HepG2 (cell line): ENCODE measurements around the gene ARMC8. TPM values are rescaled to one million over a fixed set of nuclear protein-coding genes. Genes with fewer than 3 reads are reported as not detected.
A peak's percentile ranks its signal among the peaks of the same experiment; 100 is the strongest.

Source experiments
- CCDC6 ChIP-seq: sonication (generic); formaldehyde crosslinking; IDR thresholded peaks from 2 replicates; pipeline ENCODE4 v1.8.1; 2022; ENCODE audit warnings: mild to moderate bottlenecking, missing genetic modification reagents, moderate library complexity
- CENPT ChIP-seq: sonication (generic); formaldehyde crosslinking; IDR thresholded peaks from 2 replicates; pipeline ENCODE4 v1.8.0; 2022; ENCODE audit warnings: low read depth, mild to moderate bottlenecking, moderate library complexity, missing genetic modification reagents
- DR1 ChIP-seq: sonication (generic); formaldehyde crosslinking; IDR thresholded peaks from 2 replicates; pipeline ENCODE4 v1.8.0; 2021; ENCODE audit warnings: mild to moderate bottlenecking, missing genetic modification reagents, inconsistent platforms
- HNF4A ChIP-seq: sonication (generic); formaldehyde crosslinking; IDR thresholded peaks from 2 replicates; pipeline ENCODE4 v1.4.0; 2020; ENCODE audit warnings: missing genetic modification reagents
- LCORL ChIP-seq, 2 experiments: fragments of 450-650 bp in 1 of 2; sonication (generic) in 1 of 2; formaldehyde crosslinking in 1 of 2; IDR thresholded peaks; 2 replicates each; pipeline versions ENCODE4 v1.5.0 to v1.6.1; 2017 to 2020; ENCODE audit warnings: antibody characterized with exemption in 1 of 2, missing genetic modification reagents in 1 of 2
- NR0B2 ChIP-seq: sonication (generic); formaldehyde crosslinking; IDR thresholded peaks from 2 replicates; pipeline ENCODE4 v1.4.0; 2020; ENCODE audit warnings: mild to moderate bottlenecking, missing genetic modification reagents
- PATZ1 ChIP-seq: sonication (generic); formaldehyde crosslinking; IDR thresholded peaks from 2 replicates; pipeline ENCODE4 v1.4.0; 2020; ENCODE audit warnings: missing genetic modification reagents
- RBFOX2 ChIP-seq: fragments of 200-400 bp; formaldehyde crosslinking; IDR thresholded peaks from 2 replicates; pipeline ENCODE4 v1.6.1; 2017; ENCODE audit warnings: low read depth, mild to moderate bottlenecking, low read length
- SP1 ChIP-seq, 2 experiments: fragments of 450-650 bp in 1 of 2; sonication (generic) in 1 of 2; formaldehyde crosslinking in 1 of 2; IDR thresholded peaks; 2 replicates each; pipeline versions ENCODE4 v1.4.0 to v1.6.1; 2016 to 2020; ENCODE audit warnings: missing genetic modification reagents in 1 of 2
- STAT5B ChIP-seq: sonication (generic); formaldehyde crosslinking; IDR thresholded peaks from 2 replicates; pipeline ENCODE4 v1.4.0; 2020; ENCODE audit warnings: missing genetic modification reagents
- ZBTB38 ChIP-seq: sonication (generic); formaldehyde crosslinking; IDR thresholded peaks from 2 replicates; pipeline ENCODE4 v1.5.1; 2020; ENCODE audit warnings: mild to moderate bottlenecking, missing genetic modification reagents
- ZBTB46 ChIP-seq: sonication (generic); formaldehyde crosslinking; IDR thresholded peaks from 2 replicates; pipeline ENCODE4 v1.4.0; 2020; ENCODE audit warnings: mild to moderate bottlenecking, missing genetic modification reagents, borderline replicate concordance
- ZFY ChIP-seq: sonication (generic); formaldehyde crosslinking; IDR thresholded peaks from 2 replicates; pipeline ENCODE4 v1.4.0; 2020; ENCODE audit warnings: missing genetic modification reagents
- ZMYM3 ChIP-seq: sonication (generic); formaldehyde crosslinking; IDR thresholded peaks from 2 replicates; pipeline ENCODE4 v1.5.1; 2020; ENCODE audit warnings: mild to moderate bottlenecking, missing genetic modification reagents
- ZMYM4 ChIP-seq: sonication (generic); formaldehyde crosslinking; IDR thresholded peaks from 2 replicates; pipeline ENCODE4 v1.8.1; 2023; ENCODE audit warnings: mild to moderate bottlenecking, missing genetic modification reagents
- ZNF12 ChIP-seq: sonication (generic); formaldehyde crosslinking; IDR thresholded peaks from 2 replicates; pipeline ENCODE4 v1.5.0; 2020; ENCODE audit warnings: missing genetic modification reagents
- ZNF224 ChIP-seq: sonication (generic); formaldehyde crosslinking; IDR thresholded peaks from 2 replicates; pipeline ENCODE4 v1.5.0; 2020; ENCODE audit warnings: mild to moderate bottlenecking, missing genetic modification reagents
- ZNF350 ChIP-seq: sonication (generic); formaldehyde crosslinking; IDR thresholded peaks from 2 replicates; pipeline ENCODE4 v1.4.0; 2020; ENCODE audit warnings: mild to moderate bottlenecking, low read depth, missing genetic modification reagents, borderline replicate concordance
- ZNF431 ChIP-seq: sonication (generic); formaldehyde crosslinking; IDR thresholded peaks from 2 replicates; pipeline ENCODE4 v1.9.0; 2022; ENCODE audit warnings: missing genetic modification reagents, low read depth, mild to moderate bottlenecking, borderline replicate concordance
- ZNF501 ChIP-seq: sonication (generic); formaldehyde crosslinking; IDR thresholded peaks from 2 replicates; pipeline ENCODE4 v1.5.1; 2020; ENCODE audit warnings: mild to moderate bottlenecking, moderate library complexity, missing genetic modification reagents
- ZNF510 ChIP-seq: sonication (generic); formaldehyde crosslinking; IDR thresholded peaks from 2 replicates; pipeline ENCODE4 v1.4.0; 2020; ENCODE audit warnings: low read depth, mild to moderate bottlenecking, missing genetic modification reagents
- ZNF547 ChIP-seq: sonication (generic); formaldehyde crosslinking; IDR thresholded peaks from 2 replicates; pipeline ENCODE4 v1.5.1; 2020; ENCODE audit warnings: mild to moderate bottlenecking, missing genetic modification reagents
- ZNF672 ChIP-seq: sonication (generic); formaldehyde crosslinking; IDR thresholded peaks from 2 replicates; pipeline ENCODE4 v1.8.1; 2022; ENCODE audit warnings: missing genetic modification reagents
- polyA plus RNA-seq, 8 experiments: library from polyadenylated mRNA; depleted of rRNA in 3 of 8; stranded (reverse) in 7 of 8; unstranded in 1 of 8; fragments of >200 nt; fragmentation: Illumina TruSeq in 4 of 8; extraction: Trizol in 4 of 8; gene quantifications; 2 replicates each; pipeline versions ENCODE4 v1.2.1 to v1.2.3, GENCODE V29; 2011 to 2016; ENCODE audit warnings: low read depth in 4 of 8, missing spikeins in 1 of 8, mixed read lengths in 1 of 8; ENCODE audit not compliant: insufficient read depth in 1 of 8
- total RNA-seq, 5 experiments: library from RNA; depleted of rRNA; stranded (reverse); fragments of >200 nt; fragmentation: Illumina TruSeq; extraction: Trizol; gene quantifications; 2 replicates each; pipeline ENCODE4 v1.2.3, GENCODE V29; 2016; ENCODE audit warnings: low read depth in 1 of 5

ARMC8 gene
- total and polyA plus RNA-seq, 2 of the 13 experiments (the other 11 are each of a cell fraction or from before 2014, with no cell fraction given): 38.9 to 55.3 TPM

GRCh38 chr3:138329127-138329983 is 142.3 kb downstream of the ARMC8 start, which contains the start of gene NME9 (continued):
- TF ChIP-seq ZNF12 (CRISPR knock-in tag) (no peak), CENPT (CRISPR knock-in tag) (no peak), CCDC6 (peak; percentile 5; the same call in 1 of the 2 replicates), RBFOX2 (no peak), ZBTB38 (CRISPR knock-in tag) (peak; percentile 36; the same call in 1 of the 2 replicates), HNF4A (CRISPR knock-in tag) (no peak), ZNF350 (CRISPR knock-in tag) (peak; percentile 49; the same call in 1 of the 2 replicates), DR1 (CRISPR knock-in tag) (0 out of 2 replicates have a peak, but pooled peaks have one; percentile 44), PATZ1 (peak; percentile 92), ZMYM3 (CRISPR knock-in tag) (peak; percentile 14; the same call in 1 of the 2 replicates), ZNF224 (CRISPR knock-in tag) (no peak), ZNF547 (CRISPR knock-in tag) (0 out of 2 replicates have a peak, but pooled peaks have one; percentile 59), ZFY (CRISPR knock-in tag) (peak; percentile 47), SP1 (IDR thresholded peaks at IDR 0.05) (no peak), SP1 (CRISPR knock-in tag; IDR thresholded peaks at IDR 0.05) (peak; percentile 78; the same call in 1 of the 2 replicates), ZBTB46 (no peak), ZNF510 (CRISPR knock-in tag) (0 out of 2 replicates have a peak, but pooled peaks have one; percentile 48), NR0B2 (CRISPR knock-in tag) (peak; percentile 53; the same call in 1 of the 2 replicates), STAT5B (CRISPR knock-in tag) (no peak), LCORL (IDR thresholded peaks at IDR 0.05) (no peak), LCORL (CRISPR knock-in tag; IDR thresholded peaks at IDR 0.05) (peak; percentile 31; the same call in 1 of the 2 replicates), ZMYM4 (CRISPR knock-in tag) (peak; percentile 75; the same call in 1 of the 2 replicates), ZNF672 (no peak), ZNF501 (CRISPR knock-in tag) (peak; percentile 77), ZNF431 (CRISPR knock-in tag) (no peak)
